ENCODE measurements around the gene TCEANC2.
"Not testable (repeated sequence)": the region's sequence is repeated elsewhere in the genome, so short reads cannot be mapped to it uniquely, and the experiment has no call there.

The TCEANC2 gene

GRCh38 chr1:54052934-54053744 lies at the start of gene TCEANC2, which contains the start of gene TMEM59:
TSS of gene TCEANC2 (plus strand) at chr1:54053608. CDS start at chr1:54054423, 815 bp downstream.
TSS of gene TMEM59 (minus strand) at chr1:54053204. CDS start at chr1:54053188, 16 bp downstream.
- DNase-seq: peak; percentile 98

DNA sequence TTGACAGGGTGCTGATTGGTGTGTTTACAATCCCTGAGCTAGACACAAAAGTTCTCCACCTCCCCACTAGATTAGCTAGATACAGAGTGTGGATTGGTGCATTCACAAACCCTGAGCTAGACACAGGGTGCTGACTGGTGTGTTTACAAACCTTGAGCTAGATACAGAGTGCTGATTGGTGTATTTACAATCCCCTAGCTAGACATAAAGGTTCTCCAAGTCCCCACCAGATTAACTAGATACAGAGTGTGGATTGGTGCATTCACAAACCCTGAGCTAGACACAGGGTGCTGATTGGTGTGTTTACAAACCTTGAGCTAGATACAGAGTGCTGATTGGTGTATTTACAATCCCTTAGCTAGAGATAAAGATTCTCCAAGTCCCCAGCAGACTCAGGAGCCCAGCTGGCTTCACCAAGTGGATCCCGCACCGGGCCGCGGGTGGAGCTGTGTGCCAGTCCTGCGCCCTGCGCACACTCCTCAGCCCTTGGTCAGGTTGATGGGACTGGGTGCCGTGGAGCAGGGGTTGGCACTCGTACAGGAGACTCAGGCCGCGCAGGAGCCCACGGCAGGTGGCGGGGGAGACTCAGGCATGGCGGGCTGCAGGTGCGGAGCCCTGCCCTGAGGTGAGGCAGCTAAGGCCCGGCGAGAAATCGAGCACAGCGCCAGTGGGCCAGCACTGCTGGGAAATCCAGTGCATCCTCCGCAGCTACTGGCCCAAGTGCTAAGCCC lies 49.5 kb upstream of the TCEANC2 start:
- DNase-seq: not testable (repeated sequence)

DNA sequence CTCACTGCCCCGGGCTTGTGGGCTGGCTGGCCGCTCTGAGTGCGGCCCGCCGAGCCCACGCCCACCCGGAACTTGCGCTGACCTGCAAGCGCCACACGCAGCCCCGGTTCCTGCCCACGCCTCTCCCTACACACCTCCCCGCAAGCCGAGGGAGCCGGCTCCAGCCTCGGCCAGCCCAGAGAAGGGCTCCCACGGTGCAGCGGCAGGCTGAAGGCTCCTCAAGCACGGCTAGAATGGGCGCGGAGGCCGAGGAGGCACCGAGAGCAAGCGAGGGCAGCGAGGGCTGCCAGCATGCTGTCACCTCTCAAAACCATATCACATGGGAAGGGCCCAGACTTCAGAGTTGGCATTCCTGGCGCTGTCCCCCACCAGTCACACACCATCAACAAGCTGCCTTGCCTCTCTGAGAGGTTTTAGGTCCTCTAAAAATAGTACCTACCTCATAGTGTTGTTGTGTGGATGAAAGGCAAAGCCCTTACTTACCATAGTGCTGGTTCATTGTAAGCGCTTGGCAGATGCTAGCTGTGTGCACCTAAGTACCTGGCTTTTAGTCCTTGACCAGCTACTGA lies 48.8 kb upstream of the TCEANC2 start:
- DNase-seq: no peak

DNA sequence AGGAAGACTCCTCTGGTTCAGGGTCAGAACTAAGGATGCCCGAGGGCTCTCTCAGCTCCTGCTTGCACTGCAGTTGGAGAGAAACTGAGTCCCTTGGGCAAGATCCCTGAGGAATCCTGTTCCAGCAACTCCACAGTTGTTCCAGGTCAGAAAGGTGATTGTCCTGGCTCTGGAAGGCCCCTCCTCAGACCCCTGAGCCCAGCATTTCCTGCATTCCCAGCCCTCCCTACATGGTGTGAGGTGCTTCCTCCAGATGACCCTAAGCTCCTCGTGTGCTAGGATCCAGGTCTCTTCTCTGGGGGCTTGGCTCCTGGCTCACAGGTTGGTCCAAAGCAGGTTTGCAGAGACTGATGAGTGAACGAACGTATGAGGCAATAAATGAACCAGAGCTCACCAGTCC lies 46.9 kb upstream of the TCEANC2 start:
- no peak for DNase-seq

GRCh38 chr1:54007613-54008012 lies 45.8 kb upstream of the TCEANC2 start:
- no peak for DNase-seq

DNA sequence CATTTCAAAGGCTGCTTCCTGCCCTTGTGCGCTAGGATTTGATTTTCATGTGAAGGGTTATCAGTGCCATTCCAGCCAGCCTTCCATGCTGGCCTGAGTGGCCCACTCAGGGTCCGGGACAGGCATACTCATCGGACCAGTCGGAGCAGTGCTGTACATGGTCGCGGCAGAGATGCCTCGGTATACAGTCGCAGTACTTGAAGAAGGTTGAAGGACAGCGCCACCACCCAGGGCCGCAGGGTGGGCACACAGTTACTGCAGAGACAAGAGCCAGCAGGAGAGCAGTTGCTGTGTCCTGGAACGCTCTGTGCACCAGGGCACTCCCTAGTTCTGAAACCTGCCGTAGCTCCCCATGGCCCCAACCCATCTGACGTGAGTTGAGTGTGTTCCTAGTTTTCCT lies 44.5 kb upstream of the TCEANC2 start:
- DNase-seq: no peak

DNA sequence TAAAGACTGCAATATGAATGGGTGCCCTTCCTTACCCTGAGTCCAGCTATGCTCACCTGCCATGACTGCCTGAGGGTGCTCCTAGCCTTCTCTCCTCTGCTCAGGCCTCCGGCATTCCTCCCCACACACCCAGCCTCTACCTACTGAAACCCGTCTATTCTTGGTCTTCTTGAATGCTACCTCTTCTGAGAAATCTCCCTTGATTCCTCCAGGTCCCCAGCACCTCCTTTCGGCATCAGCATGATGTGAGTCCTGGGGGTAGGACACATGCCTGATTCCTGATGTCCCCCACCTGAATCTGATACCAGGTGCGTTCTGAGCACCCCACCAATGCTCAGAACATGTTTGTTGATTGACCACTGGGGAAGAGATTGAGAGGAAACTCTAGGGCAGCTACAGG lies 44.0 kb upstream of the TCEANC2 start:
- no peak for DNase-seq

- DNase-seq: no peak
Measured at GRCh38 chr1:54010415-54011117, 42.8 kb upstream of the TCEANC2 start.

DNA sequence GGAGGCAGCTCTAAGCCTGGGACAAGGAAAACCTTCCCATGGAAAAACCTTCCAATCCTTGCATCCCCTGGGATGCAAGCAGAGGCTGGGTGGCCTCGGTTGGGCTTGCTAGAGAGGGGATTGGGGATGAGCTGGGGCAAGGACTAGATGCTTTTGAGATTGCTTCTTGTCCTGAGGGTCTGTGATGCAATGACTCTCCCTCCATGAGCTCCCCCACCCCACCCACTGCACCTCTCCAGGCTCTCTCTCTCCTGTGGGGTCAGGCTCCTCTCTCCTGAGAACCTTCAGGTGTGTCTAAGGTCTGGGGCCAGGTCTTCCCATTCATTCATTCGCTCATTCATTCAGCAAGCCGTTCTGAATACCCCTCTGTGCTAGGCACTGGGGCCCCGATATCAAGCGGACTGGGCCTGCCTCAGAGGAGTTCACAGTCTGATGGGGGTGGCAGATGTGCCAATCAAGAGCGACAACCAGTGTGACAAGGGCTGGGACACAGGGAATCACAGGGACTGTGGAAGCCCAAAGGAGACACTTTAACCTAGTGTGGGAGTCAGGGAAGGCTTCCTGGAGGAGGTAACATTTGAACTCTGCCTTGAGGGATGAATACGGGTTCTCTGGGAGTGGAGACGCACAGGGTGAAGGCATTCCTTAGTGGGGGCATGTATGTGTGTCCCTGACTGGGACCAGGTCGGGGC lies 41.9 kb upstream of the TCEANC2 start:
- DNase-seq: no peak

GRCh38 chr1:54012008-54012325 lies 41.4 kb upstream of the TCEANC2 start:
- no peak for DNase-seq

DNA sequence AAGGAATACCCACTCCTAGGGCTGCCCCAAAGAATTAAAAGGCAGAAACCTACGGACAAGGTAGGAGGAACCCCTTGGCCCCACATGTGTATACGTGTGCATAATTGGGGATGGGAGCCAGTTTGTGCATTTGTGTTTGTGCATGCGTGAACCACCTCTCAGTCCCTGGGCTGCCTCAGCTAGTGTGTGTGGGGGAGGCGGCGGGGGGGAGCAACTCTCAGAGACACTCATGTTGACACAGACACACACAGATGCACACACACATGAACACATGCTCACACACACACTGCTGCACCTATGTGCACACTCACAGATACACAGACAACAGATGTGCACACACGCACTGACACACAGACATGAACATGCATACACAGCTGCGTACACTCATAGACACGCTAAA lies 40.5 kb upstream of the TCEANC2 start:
- DNase-seq: no peak

GRCh38 chr1:54013393-54014008 lies 39.9 kb upstream of the TCEANC2 start:
- no peak for DNase-seq

GRCh38 chr1:54014009-54014629 lies 39.3 kb upstream of the TCEANC2 start:
- no peak for DNase-seq

- DNase-seq: peak; percentile 87
Measured at GRCh38 chr1:54016343-54017282, 36.8 kb upstream of the TCEANC2 start.

DNA sequence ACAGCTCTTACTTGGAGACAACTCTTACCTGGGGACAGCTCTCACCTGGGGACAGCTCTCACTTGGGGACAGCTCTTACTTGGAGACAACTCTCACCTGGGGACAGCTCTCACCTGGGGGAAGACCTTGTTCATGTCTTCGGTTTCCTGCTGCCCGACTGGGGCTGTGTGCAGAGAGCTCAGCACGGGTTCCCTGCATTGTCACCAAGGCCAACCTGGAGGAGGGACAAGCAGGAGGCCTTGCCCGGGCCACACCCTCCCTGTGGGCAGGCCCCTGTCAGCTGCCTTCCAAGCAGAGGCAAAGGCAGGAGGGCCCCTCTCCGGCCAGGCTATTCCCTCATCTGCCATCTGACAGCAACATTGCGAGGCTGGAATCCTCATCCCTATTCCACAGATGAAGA lies 35.4 kb upstream of the TCEANC2 start, which contains the start of gene LDLRAD1:
Gene LDLRAD1, minus strand, starts transcription at position 208 of the 400 bp plus-strand sequence. Its CDS starts 74 bp downstream, at position 134.
- peak; percentile 82 for DNase-seq

DNA sequence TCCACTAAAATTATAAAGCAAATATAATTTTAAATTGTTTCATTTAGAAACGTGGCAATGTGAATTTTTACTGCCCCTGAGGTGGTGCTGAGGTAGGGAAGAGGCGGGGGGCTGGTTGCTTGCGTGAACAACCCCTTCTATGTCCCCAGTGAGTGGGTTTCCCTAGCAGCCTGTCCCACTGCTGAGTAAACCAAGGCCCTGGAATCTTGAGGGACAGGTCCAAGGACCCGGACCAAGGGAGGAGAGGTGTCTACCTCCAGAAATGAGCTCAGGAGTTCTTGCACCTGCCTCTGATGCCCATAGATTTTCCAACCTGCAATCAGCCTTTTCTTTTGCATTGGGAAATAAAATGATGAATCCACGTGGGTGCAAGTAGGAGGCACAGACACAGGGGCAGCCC lies 34.8 kb upstream of the TCEANC2 start:
- DNase-seq: no peak

- not testable (repeated sequence) for DNase-seq
Measured at GRCh38 chr1:54019562-54020176, 33.7 kb upstream of the TCEANC2 start.

- DNase-seq: no peak
Measured at GRCh38 chr1:54024358-54024757, 29.1 kb upstream of the TCEANC2 start.

GRCh38 chr1:54024811-54025210 lies 28.6 kb upstream of the TCEANC2 start:
- DNase-seq: not testable (repeated sequence)

DNA sequence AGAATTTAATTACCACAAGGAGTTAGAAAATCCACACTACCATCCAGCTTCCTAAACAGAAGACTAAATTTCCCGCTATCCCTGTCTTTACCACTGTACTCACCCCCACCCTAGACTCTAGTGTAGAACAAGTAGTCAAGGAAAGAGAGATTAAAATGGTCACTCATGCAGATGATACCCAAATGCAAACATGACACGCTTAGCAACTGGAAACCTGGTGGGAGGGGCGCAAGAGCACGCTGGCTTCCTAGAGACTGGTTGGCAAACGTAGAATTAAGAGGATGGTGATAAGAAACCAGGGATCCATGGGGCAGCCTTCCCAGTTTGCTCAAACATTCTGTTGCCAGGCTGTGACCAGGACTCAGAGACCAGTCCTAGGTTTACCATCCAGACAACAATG lies 25.6 kb upstream of the TCEANC2 start:
- DNase-seq: peak; percentile 69

All from NCI-H510A (cell line).